ENCODE results near the gene BAZ1B.

BAZ1B gene

GRCh38 chr7:73449422-73449821 is 72.7 kb downstream of the BAZ1B start:
- no peak for TF ChIP-seq CTCF (IDR thresholded peaks at IDR 0.05; ENCODE audit: low read depth, low read length)
- no peak overlapping the region for H3K4me3 ChIP-seq (ENCODE audit: low read depth, low read length)

- TF ChIP-seq CTCF (IDR thresholded peaks at IDR 0.05; ENCODE audit: low read depth, low read length) = no peak
- no peak overlapping the region for H3K4me3 ChIP-seq (ENCODE audit: low read depth, low read length)
These were observed 73.5 kb downstream of the BAZ1B start for GRCh38 chr7:73448609-73449008.

- TF ChIP-seq CTCF (IDR thresholded peaks at IDR 0.05; ENCODE audit: low read depth, low read length) = no peak
- H3K4me3 ChIP-seq (ENCODE audit: low read depth, low read length) = no peak overlapping the region
These were observed 74.9 kb downstream of the BAZ1B start for GRCh38 chr7:73447121-73447733.

- TF ChIP-seq CTCF (IDR thresholded peaks at IDR 0.05; ENCODE audit: low read depth, low read length) = no peak
- no peak overlapping the region for H3K4me3 ChIP-seq (ENCODE audit: low read depth, low read length)
These were observed 75.4 kb downstream of the BAZ1B start for GRCh38 chr7:73446682-73447081.

GRCh38 chr7:73443548-73444255 is 78.4 kb downstream of the BAZ1B start:
- no peak for TF ChIP-seq CTCF (IDR thresholded peaks at IDR 0.05; ENCODE audit: low read depth, low read length)
- no peak overlapping the region for H3K4me3 ChIP-seq (ENCODE audit: low read depth, low read length)

- H3K4me3 ChIP-seq (ENCODE audit: low read depth, low read length) = no peak overlapping the region
- TF ChIP-seq CTCF (IDR thresholded peaks at IDR 0.05; ENCODE audit: low read depth, low read length) = no peak
These were observed 79.1 kb downstream of the BAZ1B start for GRCh38 chr7:73442903-73443500.
